Effector memory CD4-positive, alpha-beta T cell (primary cell): ENCODE data around the gene XYLT1.

Source experiments
- DNase-seq, 3 donors: peaks; one replicate each; pipeline ENCODE4 v3.0.0-alpha.2; 2020
- H3K27ac ChIP-seq: 2 replicates; pipeline ENCODE4 v1.7.0; 2013; ENCODE audit warnings: mild to moderate bottlenecking, low read length, moderate library complexity; ENCODE audit not compliant: insufficient read depth, poor library complexity, severe bottlenecking
- H3K27me3 ChIP-seq: replicated peaks from 2 replicates; pipeline ENCODE4 v1.7.0; 2013; ENCODE audit warnings: mild to moderate bottlenecking, low read length; ENCODE audit not compliant: insufficient read depth, control insufficient read depth, poor library complexity, severe bottlenecking
- H3K36me3 ChIP-seq: 2 replicates; pipeline ENCODE4 v1.7.0; 2013; ENCODE audit warnings: mild to moderate bottlenecking, low read length, moderate library complexity; ENCODE audit not compliant: control insufficient read depth, insufficient read depth
- H3K4me1 ChIP-seq: 2 replicates; pipeline ENCODE4 v1.7.0; 2013; ENCODE audit warnings: low read length, mild to moderate bottlenecking; ENCODE audit not compliant: control insufficient read depth, insufficient read depth, poor library complexity, severe bottlenecking
- H3K4me3 ChIP-seq: 2 replicates; pipeline ENCODE4 v1.7.0; 2013; ENCODE audit warnings: low read length, low read depth, mild to moderate bottlenecking; ENCODE audit not compliant: insufficient read depth, poor library complexity, severe bottlenecking
- H3K9me3 ChIP-seq: 2 replicates; pipeline ENCODE4 v1.7.0; 2013; ENCODE audit warnings: mild to moderate bottlenecking, low read length, moderate library complexity; ENCODE audit not compliant: control insufficient read depth

The XYLT1 gene

DNA sequence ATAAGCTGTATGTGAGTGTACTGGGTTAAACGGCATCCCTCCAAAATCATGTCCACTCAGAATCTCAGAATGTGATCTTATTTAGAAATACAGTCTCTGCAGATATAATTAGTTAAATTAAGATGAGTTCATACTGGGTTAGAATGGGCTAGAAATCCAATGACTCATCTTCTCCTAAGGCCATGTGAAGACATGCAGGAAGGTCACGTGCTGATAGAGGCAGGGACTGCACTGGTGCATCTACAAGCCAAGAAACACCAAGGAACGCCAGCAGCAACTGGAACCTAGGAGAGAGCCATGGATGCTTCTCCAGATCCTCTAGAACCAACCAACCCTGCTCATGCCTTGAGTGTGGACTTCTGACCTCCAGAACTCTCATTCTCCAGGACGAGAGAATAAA lies 241.0 kb downstream of the XYLT1 start:
- no peaks in the 10 kb centered on the region for H3K9me3 ChIP-seq
- H3K27ac ChIP-seq: no peak overlapping the region
- no peaks in the 10 kb centered on the region for H3K4me1 ChIP-seq
- H3K27me3 ChIP-seq: no peaks in the 10 kb centered on the region
- H3K36me3 ChIP-seq: no peaks in the 10 kb centered on the region
- no peak overlapping the region for H3K4me3 ChIP-seq
- DNase-seq: no peak

DNA sequence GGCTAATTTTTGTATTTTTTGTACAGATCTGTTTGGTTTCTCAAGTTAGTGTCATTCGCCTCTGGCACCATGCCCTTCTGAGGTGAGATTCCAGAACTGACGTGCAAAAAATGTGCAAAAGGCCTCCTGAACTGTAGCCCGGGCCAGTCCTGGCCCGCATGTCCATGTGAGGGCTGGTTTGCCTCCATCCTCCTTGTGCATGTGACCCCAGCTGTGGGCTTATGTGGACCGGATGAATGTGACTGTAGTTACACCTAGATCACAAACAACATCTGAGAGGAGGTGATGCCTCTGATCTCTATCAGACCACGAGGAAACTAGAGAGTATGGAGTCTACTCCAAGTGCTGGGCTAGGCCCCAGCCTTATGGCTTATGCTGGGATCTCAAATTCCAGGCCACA lies 241.6 kb downstream of the XYLT1 start:
- H3K4me1 ChIP-seq: no peaks in the 10 kb centered on the region
- H3K36me3 ChIP-seq: no peaks in the 10 kb centered on the region
- no peaks in the 10 kb centered on the region for H3K9me3 ChIP-seq
- no peak for DNase-seq
- no peak overlapping the region for H3K4me3 ChIP-seq
- no peaks in the 10 kb centered on the region for H3K27me3 ChIP-seq
- no peak overlapping the region for H3K27ac ChIP-seq

DNA sequence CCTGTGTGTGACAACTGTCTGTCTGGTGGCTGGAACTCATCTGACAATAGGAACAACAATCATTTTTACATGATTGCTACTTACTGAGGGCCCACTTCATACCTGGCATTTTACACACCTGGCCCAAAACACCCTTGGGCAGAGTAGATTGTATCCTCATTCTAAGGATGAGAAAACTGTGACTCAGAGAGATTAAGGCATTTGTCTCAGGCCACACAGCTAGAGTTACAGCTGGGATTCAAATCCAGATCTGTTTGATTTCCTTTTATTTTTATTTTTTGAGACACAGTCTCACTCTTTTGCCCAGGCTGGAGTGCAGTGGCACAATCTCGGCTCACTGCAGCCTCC lies 242.1 kb downstream of the XYLT1 start:
- Histone ChIP-seq H3K4me3 (no peak overlapping the region), H3K9me3 (no peaks in the 10 kb centered on the region), H3K4me1 (no peaks in the 10 kb centered on the region), H3K36me3 (no peaks in the 10 kb centered on the region), H3K27me3 (no peaks in the 10 kb centered on the region), H3K27ac (no peak overlapping the region)
- DNase-seq: no peak

- Histone ChIP-seq H3K9me3 (no peaks in the 10 kb centered on the region), H3K27me3 (no peaks in the 10 kb centered on the region), H3K27ac (no peak overlapping the region), H3K4me3 (no peak overlapping the region), H3K4me1 (no peaks in the 10 kb centered on the region), H3K36me3 (no peaks in the 10 kb centered on the region)
- no peak for DNase-seq
Measured at GRCh38 chr16:17228048-17228707, 242.6 kb downstream of the XYLT1 start.

- DNase-seq: no peak
- Histone ChIP-seq H3K4me3 (no peak overlapping the region), H3K36me3 (no peaks in the 10 kb centered on the region), H3K4me1 (no peaks in the 10 kb centered on the region), H3K9me3 (no peaks in the 10 kb centered on the region), H3K27me3 (no peaks in the 10 kb centered on the region), H3K27ac (no peak overlapping the region)
Measured at GRCh38 chr16:17227278-17227677, 243.5 kb downstream of the XYLT1 start.

- Histone ChIP-seq H3K4me3 (no peak overlapping the region), H3K9me3 (no peaks in the 10 kb centered on the region), H3K36me3 (no peaks in the 10 kb centered on the region), H3K27me3 (no peaks in the 10 kb centered on the region), H3K4me1 (no peaks in the 10 kb centered on the region), H3K27ac (no peak overlapping the region)
- no peak for DNase-seq
Measured at GRCh38 chr16:17225541-17225940, 245.2 kb downstream of the XYLT1 start.

DNA sequence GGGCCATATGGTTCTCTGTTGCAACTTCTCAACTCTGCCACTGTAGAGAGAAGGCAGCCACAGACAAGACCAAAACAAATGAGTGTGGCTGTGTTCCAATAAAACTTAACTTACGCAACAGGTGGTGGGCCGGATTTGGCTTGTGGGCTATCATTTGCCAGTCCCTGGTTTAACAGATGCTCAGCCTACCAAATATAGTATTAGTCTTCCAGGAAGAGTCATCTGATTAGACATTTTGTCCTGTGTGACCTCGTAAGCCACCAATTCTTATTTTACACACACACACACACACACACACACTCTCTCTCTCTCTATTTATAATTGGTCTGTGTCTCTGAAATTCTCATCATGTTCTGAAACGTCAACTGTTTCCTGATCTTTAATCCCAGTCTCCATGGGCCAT lies 245.9 kb downstream of the XYLT1 start:
- H3K27me3 ChIP-seq: no peaks in the 10 kb centered on the region
- H3K4me3 ChIP-seq: no peak overlapping the region
- no peaks in the 10 kb centered on the region for H3K36me3 ChIP-seq
- DNase-seq: no peak
- H3K27ac ChIP-seq: no peak overlapping the region
- H3K4me1 ChIP-seq: no peaks in the 10 kb centered on the region
- H3K9me3 ChIP-seq: no peaks in the 10 kb centered on the region

DNA sequence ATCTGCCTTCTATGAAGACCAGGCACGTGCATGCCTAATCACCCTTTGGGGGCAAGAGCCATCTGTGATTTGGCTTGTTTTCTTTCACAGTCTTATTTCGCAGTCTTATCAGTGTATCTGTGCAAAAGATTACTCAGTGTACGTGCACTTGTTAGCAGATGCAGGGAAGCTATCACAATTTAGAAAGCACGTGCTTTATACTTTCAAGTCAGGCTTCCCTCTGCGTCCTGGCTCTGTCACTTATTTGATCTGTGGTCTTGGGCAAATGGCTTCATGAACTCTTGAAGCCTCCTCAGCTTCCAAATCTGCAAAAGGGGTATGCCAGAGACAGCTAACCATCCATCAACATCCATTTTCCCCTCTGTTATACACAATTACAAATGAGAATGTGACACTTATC lies 246.4 kb downstream of the XYLT1 start:
- Histone ChIP-seq H3K27ac (no peak overlapping the region), H3K27me3 (no peaks in the 10 kb centered on the region), H3K4me3 (no peak overlapping the region), H3K36me3 (no peaks in the 10 kb centered on the region), H3K4me1 (no peaks in the 10 kb centered on the region), H3K9me3 (no peaks in the 10 kb centered on the region)
- DNase-seq: no peak

GRCh38 chr16:17223576-17223975 lies 247.2 kb downstream of the XYLT1 start:
- no peaks in the 10 kb centered on the region for H3K36me3 ChIP-seq
- no peak for DNase-seq
- no peaks in the 10 kb centered on the region for H3K9me3 ChIP-seq
- no peak overlapping the region for H3K4me3 ChIP-seq
- H3K4me1 ChIP-seq: no peaks in the 10 kb centered on the region
- no peak overlapping the region for H3K27ac ChIP-seq
- H3K27me3 ChIP-seq: no peaks in the 10 kb centered on the region

- H3K9me3 ChIP-seq: no peaks in the 10 kb centered on the region
- H3K27me3 ChIP-seq: no peaks in the 10 kb centered on the region
- H3K4me3 ChIP-seq: no peak overlapping the region
- H3K36me3 ChIP-seq: no peaks in the 10 kb centered on the region
- H3K27ac ChIP-seq: no peak overlapping the region
- no peaks in the 10 kb centered on the region for H3K4me1 ChIP-seq
- DNase-seq: no peak
Measured at GRCh38 chr16:17222871-17223401, 247.8 kb downstream of the XYLT1 start.
